Fibroblast of lung (primary cell): Measurements from ENCODE around the gene LCE1A.

ENCODE experiments used
- EZH2 ChIP-seq: IDR thresholded peaks from 2 replicates; pipeline ENCODE4 v1.5.1; 2012; ENCODE audit warnings: low read length, control low read depth, mild to moderate bottlenecking; ENCODE audit errors: missing control alignments
- TF ChIP-seq, protein P1 (sequence below), 2 donors: IDR thresholded peaks in 1 of 2; conservative IDR thresholded peaks in 1 of 2; 1 replicate in 1 of 2; 2 replicates in 1 of 2; pipeline ENCODE4 v1.5.1; 2011 to 2012; ENCODE audit warnings: low read length in 2 of 2, control low read depth in 1 of 2, inconsistent platforms in 1 of 2, low read depth in 1 of 2, mild to moderate bottlenecking in 1 of 2

DNA sequence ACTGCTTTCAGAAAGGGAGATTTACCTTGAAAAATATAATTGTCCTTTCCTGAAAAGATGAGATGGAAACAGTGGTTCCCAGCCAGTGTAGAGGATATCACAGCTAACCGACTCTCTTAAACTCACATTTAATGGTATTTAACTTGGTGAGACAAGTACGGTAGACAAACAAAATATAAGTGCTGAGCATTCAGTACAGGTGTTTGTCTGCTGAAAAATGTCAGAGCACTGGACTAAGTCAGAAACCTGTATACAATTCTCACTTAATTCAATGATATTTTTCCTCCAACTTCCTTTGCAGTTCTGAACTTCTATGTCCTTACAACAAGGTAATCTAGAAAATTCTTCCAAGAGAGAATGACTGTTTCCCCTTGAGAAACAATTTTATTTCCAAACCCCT lies 15.6 kb upstream of the LCE1A start, which contains the start of gene LCE1B:
- TF ChIP-seq EZH2: no peak
- TF ChIP-seq, protein P1, sequence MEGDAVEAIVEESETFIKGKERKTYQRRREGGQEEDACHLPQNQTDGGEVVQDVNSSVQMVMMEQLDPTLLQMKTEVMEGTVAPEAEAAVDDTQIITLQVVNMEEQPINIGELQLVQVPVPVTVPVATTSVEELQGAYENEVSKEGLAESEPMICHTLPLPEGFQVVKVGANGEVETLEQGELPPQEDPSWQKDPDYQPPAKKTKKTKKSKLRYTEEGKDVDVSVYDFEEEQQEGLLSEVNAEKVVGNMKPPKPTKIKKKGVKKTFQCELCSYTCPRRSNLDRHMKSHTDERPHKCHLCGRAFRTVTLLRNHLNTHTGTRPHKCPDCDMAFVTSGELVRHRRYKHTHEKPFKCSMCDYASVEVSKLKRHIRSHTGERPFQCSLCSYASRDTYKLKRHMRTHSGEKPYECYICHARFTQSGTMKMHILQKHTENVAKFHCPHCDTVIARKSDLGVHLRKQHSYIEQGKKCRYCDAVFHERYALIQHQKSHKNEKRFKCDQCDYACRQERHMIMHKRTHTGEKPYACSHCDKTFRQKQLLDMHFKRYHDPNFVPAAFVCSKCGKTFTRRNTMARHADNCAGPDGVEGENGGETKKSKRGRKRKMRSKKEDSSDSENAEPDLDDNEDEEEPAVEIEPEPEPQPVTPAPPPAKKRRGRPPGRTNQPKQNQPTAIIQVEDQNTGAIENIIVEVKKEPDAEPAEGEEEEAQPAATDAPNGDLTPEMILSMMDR (conservative IDR thresholded peaks at IDR 0.05 in 1 of 2, IDR thresholded peaks at IDR 0.05 in 1 of 2; ENCODE audit: low read depth in 1 of 2, low read length in 2 of 2): no peak
